Measurements from ENCODE around the gene SORCS2.

Gene SORCS2

DNA sequence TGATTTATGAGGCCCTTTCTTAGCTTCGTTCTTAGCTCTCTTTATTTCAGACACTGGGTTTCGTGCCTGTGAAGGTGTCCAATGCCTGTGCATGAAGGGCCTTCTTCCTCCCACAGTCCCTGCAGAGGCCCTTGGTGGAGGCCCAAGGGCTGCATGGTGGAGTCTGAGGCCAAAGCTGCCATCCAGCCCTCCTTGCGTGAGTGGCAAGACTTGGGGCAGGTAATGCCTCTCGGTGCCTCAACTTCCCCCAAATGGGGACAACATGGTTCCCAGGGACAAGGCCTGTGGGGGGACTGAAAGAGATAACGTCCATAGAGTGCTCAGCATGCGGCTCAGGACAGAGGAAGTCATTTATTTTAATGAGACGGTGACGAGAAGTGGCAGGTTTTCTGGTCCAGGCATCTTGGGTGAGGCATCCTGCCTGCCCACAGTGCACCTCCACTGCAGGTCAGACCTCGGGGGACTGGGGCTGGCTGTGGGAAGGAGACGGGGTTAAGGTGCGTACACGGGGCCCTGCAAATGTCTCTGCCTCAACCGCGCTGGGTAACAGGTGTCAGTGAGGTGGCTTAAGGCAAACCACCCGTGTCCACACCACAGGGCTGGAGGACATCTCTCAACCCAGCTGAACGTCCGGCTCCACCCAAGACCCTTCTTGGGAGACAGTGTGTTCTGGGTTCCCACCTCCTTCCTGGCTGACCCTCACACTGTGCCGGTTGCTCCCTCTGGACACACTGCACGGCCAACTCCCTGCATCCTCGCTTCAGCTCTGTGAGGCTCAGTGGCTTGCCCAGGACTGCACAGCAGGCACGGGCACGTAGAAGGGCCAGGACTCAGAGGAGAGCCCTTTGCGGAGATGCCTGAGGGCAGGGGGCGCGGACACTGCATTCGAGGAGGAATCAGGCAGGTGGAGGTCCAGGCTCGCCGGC, 191.9 kb downstream of the SORCS2 start:
- Histone ChIP-seq H3K27me3 (ENCODE audit: control insufficient read depth, insufficient read depth, low read length) (no peaks in the 10 kb centered on the region), H3K9me3 (ENCODE audit: control insufficient read depth, insufficient read depth, low read length) (no peaks in the 10 kb centered on the region), H3K4me1 (ENCODE audit: control insufficient read depth, insufficient read depth, low read length) (no peaks in the 10 kb centered on the region), H3K4me3 (ENCODE audit: low read depth, low read length) (no peak overlapping the region), H3K9ac (ENCODE audit: low read depth, low read length) (no peak overlapping the region), H3K36me3 (ENCODE audit: control insufficient read depth, insufficient read depth, low read length) (no peaks in the 10 kb centered on the region)

DNA sequence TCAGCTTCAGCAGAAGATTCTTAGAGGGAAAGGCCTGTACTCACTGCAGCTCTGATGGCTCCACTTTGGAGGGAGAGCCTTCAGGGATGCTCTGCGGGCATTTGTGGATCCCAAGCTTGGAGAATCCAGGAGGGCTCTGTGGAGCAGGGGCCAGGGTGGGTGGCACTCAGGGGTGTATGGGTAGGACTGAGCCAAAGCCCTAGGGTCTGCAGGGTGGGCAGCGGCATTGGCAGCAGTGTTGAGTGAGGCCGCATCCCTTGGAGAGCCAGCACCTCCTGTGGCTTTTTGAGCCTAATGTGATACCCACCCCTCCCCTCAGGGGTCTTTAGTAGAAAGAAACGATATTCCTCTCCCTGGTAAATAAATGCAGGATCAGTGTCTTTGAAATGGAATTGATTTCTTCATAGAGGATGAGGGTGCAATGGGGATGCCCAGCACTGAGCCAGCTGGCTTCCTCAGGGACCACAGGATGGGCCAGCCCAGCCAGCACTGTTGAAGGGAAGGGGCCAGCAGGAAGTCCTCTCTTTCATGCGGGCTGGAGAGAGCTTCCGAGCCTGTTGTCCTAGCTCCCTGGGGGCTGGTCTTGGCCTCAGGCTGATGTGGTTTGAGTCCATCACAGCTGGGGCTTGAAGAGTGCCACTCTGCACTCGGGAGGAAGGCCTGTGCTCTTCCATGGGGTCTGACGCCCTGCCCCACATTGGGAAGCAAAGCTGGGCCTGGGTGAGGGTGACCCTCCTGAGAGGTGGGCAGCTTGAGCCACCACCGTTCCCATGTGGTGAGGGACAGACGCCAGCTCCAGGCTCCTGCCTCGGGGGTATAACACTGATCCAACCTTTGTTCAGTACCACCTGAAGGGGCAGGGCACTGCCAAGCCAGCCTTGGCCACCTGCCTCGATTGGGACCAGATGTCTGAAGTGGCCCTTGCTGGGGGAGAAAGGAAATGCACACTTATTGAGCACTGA, 192.9 kb downstream of the SORCS2 start:
- Histone ChIP-seq H3K4me1 (ENCODE audit: control insufficient read depth, insufficient read depth, low read length) (no peaks in the 10 kb centered on the region), H3K9ac (ENCODE audit: low read depth, low read length) (no peak overlapping the region)

DNA sequence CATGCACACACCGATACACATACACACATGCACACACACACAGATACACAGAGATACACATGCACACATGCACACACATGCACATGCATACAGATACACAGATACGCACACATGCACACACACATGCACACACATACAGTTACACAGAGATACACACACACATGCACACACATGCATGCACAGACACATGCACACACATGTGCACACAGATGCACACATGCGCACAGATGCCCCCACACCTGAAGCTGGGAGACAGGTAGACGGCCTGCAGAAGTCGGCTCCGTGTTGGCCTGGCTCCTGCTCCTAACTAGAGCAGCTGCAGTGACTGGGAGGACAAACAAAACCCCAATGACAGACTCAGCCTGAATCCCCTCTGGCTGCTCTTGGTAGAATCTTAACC, 195.6 kb downstream of the SORCS2 start:
- Histone ChIP-seq H3K9me3 (ENCODE audit: control insufficient read depth, insufficient read depth, low read length) (no peaks in the 10 kb centered on the region), H3K9ac (ENCODE audit: low read depth, low read length) (no peak overlapping the region), H3K4me3 (ENCODE audit: low read depth, low read length) (no peak overlapping the region), H3K27me3 (ENCODE audit: control insufficient read depth, insufficient read depth, low read length) (no peaks in the 10 kb centered on the region), H3K4me1 (ENCODE audit: control insufficient read depth, insufficient read depth, low read length) (no peaks in the 10 kb centered on the region), H3K36me3 (ENCODE audit: control insufficient read depth, insufficient read depth, low read length) (no peaks in the 10 kb centered on the region)

More for the DNA sequence above, 192.9 kb downstream of the SORCS2 start:
- Histone ChIP-seq H3K9me3 (ENCODE audit: control insufficient read depth, insufficient read depth, low read length) (no peaks in the 10 kb centered on the region), H3K4me3 (ENCODE audit: low read depth, low read length) (no peak overlapping the region), H3K27me3 (ENCODE audit: control insufficient read depth, insufficient read depth, low read length) (no peaks in the 10 kb centered on the region), H3K36me3 (ENCODE audit: control insufficient read depth, insufficient read depth, low read length) (no peaks in the 10 kb centered on the region)

DNA sequence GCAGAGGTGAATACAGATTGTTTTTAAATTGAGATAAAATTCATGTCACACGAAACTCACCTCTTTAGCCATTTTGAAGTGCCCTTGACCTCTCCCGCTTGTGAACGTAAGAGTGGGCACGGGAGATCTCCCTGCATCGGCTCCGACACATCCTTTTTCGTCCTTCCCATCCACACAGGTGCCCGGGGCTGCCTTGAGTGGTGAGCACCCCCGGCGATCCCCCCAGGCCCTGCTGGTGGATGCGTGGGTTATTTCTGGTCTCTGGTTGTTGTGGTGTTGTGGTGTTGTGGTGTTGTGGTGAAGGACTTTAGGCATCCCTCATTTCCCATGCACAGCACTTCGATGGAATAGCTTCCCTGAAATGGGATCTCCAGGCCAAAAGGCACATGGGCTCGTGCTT, 196.3 kb downstream of the SORCS2 start:
- H3K9ac ChIP-seq (ENCODE audit: low read depth, low read length) = no peak overlapping the region
- H3K4me1 ChIP-seq (ENCODE audit: control insufficient read depth, insufficient read depth, low read length) = no peaks in the 10 kb centered on the region
- no peaks in the 10 kb centered on the region for H3K36me3 ChIP-seq (ENCODE audit: control insufficient read depth, insufficient read depth, low read length)
- no peaks in the 10 kb centered on the region for H3K27me3 ChIP-seq (ENCODE audit: control insufficient read depth, insufficient read depth, low read length)
- no peak overlapping the region for H3K4me3 ChIP-seq (ENCODE audit: low read depth, low read length)
- no peaks in the 10 kb centered on the region for H3K9me3 ChIP-seq (ENCODE audit: control insufficient read depth, insufficient read depth, low read length)

DNA sequence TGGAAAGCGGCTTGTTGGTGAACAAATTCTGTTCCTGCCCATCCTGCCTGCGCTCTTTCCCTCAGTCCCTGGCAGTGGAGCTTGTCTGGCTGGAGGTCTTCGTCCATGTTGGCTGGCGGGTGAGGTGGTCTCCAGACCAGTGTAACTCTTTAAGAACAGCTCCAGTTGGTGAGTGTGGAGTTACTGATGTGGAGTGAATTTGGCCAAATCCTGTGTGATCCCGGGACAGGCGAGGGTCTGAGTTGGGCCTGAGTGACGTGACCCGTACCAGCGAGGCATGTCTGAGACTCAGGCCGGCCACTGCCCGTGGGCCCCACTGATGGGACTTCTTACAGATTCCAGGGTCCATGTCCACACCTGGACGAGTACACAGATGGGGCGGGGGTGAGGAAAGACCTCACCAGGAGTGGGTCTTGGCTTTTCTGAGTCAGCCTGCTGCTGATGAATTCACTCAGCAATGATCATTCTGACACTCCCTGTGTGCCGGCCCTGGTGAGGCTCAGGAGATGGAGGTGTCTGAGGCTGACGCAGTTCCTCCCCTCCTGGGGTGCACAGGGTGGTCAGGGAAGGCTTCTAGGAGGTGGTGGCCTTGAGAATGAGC, 196.9 kb downstream of the SORCS2 start:
- Histone ChIP-seq H3K27me3 (ENCODE audit: control insufficient read depth, insufficient read depth, low read length) (no peaks in the 10 kb centered on the region), H3K9me3 (ENCODE audit: control insufficient read depth, insufficient read depth, low read length) (no peaks in the 10 kb centered on the region), H3K9ac (ENCODE audit: low read depth, low read length) (no peak overlapping the region), H3K4me1 (ENCODE audit: control insufficient read depth, insufficient read depth, low read length) (no peaks in the 10 kb centered on the region), H3K4me3 (ENCODE audit: low read depth, low read length) (no peak overlapping the region), H3K36me3 (ENCODE audit: control insufficient read depth, insufficient read depth, low read length) (no peaks in the 10 kb centered on the region)

DNA sequence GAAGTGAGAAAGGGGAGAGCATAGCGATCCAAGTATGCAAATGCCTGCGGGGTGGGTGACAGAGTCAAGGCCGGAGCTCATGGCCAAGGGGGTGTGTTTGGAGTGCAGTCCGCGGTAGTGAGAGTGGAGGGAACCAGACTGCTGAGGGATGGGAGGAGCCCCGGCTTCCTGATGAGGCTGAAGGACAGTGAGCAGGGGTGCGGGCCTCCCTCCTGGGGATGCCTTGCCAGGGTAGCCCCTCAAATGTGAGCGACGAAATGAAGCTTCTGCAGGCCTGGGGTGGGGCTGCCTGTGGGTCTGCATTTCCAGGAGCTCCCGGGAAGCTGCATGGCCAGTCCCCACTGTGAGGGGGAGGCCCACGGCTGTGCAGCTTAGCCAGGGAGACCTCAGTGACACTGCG, 197.4 kb downstream of the SORCS2 start:
- Histone ChIP-seq H3K27me3 (ENCODE audit: control insufficient read depth, insufficient read depth, low read length) (no peaks in the 10 kb centered on the region), H3K9me3 (ENCODE audit: control insufficient read depth, insufficient read depth, low read length) (no peaks in the 10 kb centered on the region), H3K36me3 (ENCODE audit: control insufficient read depth, insufficient read depth, low read length) (no peaks in the 10 kb centered on the region), H3K4me3 (ENCODE audit: low read depth, low read length) (no peak overlapping the region), H3K9ac (ENCODE audit: low read depth, low read length) (no peak overlapping the region), H3K4me1 (ENCODE audit: control insufficient read depth, insufficient read depth, low read length) (no peaks in the 10 kb centered on the region)

DNA sequence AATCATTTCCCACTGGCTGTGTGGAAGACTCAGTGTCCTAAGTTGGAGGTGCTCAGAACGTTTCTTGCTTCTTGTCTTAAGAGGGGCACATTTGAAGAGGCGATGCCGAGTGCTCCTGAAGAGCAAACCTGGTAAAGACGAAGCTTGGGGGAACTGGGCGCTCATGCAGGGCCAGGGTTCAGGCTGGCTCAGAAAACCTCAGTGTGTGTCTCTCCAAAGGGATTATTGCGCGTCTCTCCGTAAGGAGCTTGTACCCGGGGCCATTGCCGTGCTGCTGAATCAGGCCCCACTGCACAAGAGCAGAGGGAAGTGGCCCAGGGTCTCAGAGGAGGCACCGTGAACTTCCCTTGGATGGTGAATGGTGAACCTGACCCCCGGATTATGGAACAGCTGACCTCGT, 198.0 kb downstream of the SORCS2 start:
- H3K4me1 ChIP-seq (ENCODE audit: control insufficient read depth, insufficient read depth, low read length) = no peaks in the 10 kb centered on the region
- no peaks in the 10 kb centered on the region for H3K27me3 ChIP-seq (ENCODE audit: control insufficient read depth, insufficient read depth, low read length)
- no peak overlapping the region for H3K4me3 ChIP-seq (ENCODE audit: low read depth, low read length)
- no peaks in the 10 kb centered on the region for H3K36me3 ChIP-seq (ENCODE audit: control insufficient read depth, insufficient read depth, low read length)
- no peak overlapping the region for H3K9ac ChIP-seq (ENCODE audit: low read depth, low read length)
- no peaks in the 10 kb centered on the region for H3K9me3 ChIP-seq (ENCODE audit: control insufficient read depth, insufficient read depth, low read length)

DNA sequence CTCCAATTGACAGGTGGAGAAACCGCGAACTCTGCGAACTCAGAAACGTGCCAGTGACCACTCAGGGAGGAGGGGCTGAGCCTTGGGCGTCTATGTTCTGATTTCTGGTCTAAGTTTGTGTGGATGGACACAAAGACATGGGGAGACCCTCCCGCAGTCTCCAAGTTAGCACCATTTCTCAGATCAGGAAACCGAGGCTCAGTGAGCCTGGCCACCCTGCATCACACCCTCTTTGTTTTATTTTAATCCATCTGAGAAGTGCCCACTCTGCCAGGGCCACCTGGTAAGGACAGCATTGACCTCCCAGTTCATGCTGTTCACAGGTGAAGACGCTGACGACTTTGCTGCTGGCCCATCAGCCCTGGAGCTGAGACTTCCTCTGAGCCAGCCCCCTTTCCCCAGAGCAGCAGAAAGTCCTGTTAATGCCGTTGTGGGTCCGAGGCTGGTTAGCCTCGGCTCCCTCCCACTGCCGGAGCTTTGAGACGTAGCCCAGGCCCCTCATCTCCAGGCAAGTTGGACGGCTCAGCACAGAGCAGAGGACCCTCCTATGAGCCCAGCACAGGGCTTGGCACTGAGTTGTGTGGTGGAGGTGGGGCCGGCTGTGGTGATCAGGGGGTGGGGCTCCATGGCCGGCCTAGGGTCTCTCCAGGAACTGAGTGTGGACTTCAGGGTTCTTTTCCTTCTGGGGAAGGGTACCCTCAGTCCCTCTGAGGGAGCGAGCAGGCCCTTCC, 198.7 kb downstream of the SORCS2 start:
- no peaks in the 10 kb centered on the region for H3K9me3 ChIP-seq (ENCODE audit: control insufficient read depth, insufficient read depth, low read length)
- no peak overlapping the region for H3K9ac ChIP-seq (ENCODE audit: low read depth, low read length)
- no peaks in the 10 kb centered on the region for H3K4me1 ChIP-seq (ENCODE audit: control insufficient read depth, insufficient read depth, low read length)
- no peak overlapping the region for H3K4me3 ChIP-seq (ENCODE audit: low read depth, low read length)
- H3K36me3 ChIP-seq (ENCODE audit: control insufficient read depth, insufficient read depth, low read length) = no peaks in the 10 kb centered on the region
- no peaks in the 10 kb centered on the region for H3K27me3 ChIP-seq (ENCODE audit: control insufficient read depth, insufficient read depth, low read length)

DNA sequence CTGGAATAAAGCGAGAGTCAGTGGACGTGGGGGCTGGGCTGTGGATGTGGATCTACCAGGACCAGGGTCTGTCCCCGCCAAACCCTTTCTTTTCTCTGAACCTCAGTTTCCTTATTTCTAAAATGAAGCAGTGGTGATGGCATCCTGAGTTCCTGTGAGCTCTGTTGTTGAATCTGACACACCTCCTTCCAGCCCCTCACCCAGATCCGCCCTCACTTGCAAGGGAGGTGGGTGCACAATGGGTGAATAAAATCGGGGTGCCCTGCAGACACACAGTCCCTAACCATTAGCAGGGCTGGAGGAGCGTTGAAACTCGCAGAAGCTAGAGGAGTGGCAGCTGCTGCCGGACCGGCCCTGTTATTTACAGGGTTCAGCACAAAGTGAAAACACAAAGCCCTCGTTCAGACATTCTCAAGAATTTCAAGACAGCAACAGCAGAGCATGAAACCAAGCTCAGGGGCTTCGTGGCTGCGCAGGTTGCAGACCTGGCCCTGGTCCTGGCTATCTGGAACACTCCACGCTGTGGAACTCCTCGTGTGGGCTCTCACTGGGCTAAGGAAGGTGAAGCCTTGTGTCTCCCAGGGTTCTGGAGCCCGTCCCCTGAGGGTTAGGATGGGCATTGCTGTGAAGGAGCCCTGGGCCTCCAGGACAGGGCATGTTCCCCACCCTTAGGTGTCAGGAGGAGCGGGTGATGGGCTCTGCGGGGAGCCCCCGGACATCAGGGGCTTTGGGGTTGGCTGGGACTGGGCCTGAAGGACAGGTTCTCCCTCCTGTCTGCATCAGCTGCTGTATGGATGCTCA, 199.5 kb downstream of the SORCS2 start:
- H3K4me3 ChIP-seq (ENCODE audit: low read depth, low read length) = no peak overlapping the region
- H3K9me3 ChIP-seq (ENCODE audit: control insufficient read depth, insufficient read depth, low read length) = no peaks in the 10 kb centered on the region
- no peak overlapping the region for H3K9ac ChIP-seq (ENCODE audit: low read depth, low read length)
- H3K36me3 ChIP-seq (ENCODE audit: control insufficient read depth, insufficient read depth, low read length) = no peaks in the 10 kb centered on the region
- H3K4me1 ChIP-seq (ENCODE audit: control insufficient read depth, insufficient read depth, low read length) = no peaks in the 10 kb centered on the region
- H3K27me3 ChIP-seq (ENCODE audit: control insufficient read depth, insufficient read depth, low read length) = no peaks in the 10 kb centered on the region

DNA sequence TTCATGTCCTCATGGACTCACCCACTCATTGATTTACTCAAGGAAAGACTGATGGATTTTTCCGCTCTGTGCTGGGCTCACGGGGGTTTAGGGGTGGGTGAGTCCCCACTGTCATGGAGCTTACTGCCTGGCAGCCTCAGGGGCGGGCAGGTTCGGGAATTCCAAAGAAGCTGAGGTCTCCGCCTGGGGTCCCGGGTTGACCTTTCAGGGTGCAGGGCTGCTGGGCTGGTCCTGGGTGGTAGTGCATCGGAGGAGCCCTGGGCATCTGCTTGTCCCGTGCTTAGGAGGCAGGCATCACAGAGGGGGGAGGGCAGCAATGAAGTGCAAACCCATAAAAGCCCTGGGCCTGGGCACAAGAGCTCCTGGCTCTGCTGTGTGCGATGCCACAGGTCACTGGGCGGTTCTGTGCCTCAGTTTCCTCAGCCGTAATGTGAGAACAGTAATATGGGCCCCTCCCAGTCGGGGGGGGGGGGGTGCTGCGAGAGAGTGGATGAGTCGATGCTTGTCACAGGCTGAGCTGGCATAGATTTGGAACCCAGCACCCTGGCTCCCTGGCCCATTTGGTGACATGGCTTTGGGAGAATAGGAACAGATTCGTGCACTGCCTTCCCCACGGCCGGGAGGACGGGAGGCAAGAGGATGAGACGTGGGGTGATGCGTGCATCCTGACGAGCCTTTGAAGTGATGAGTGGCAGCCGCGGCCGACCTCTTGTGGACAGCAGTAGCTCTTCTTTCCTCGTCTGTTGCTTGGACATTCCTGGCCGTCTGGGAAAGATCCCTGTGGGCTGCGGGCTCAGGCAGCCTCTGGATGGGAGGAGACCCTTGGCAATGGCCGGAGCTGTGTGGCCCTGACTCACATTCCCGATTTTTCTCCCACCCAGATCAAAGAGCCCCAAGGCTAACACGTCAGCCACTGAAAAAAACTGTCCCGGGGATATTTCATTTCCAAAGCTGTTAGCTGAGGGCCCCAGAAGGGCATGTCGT, 200.4 kb downstream of the SORCS2 start:
- Histone ChIP-seq H3K4me1 (ENCODE audit: control insufficient read depth, insufficient read depth, low read length) (no peaks in the 10 kb centered on the region), H3K36me3 (ENCODE audit: control insufficient read depth, insufficient read depth, low read length) (no peaks in the 10 kb centered on the region), H3K4me3 (ENCODE audit: low read depth, low read length) (no peak overlapping the region), H3K9me3 (ENCODE audit: control insufficient read depth, insufficient read depth, low read length) (no peaks in the 10 kb centered on the region), H3K27me3 (ENCODE audit: control insufficient read depth, insufficient read depth, low read length) (no peaks in the 10 kb centered on the region), H3K9ac (ENCODE audit: low read depth, low read length) (no peak overlapping the region)

Measured in iPS-15b (cell line).